H9 (cell line): ENCODE measurements around the gene PIP4K2A. TPM values are rescaled to one million over a fixed set of nuclear protein-coding genes. Genes with fewer than 3 reads are reported as not detected.

Source experiments
- DNase-seq: peaks from one replicate; pipeline ENCODE4 v3.0.0-alpha.2; 2017
- H2AFZ ChIP-seq: one replicate; pipeline ENCODE4 v1.6.1; 2013; ENCODE audit warnings: mild to moderate bottlenecking, low read length, control low read depth, moderate library complexity
- H2AK5ac ChIP-seq: 2 replicates; pipeline ENCODE4 v1.6.1; 2013; ENCODE audit warnings: low read length, control low read depth, mixed read lengths; ENCODE audit not compliant: insufficient read length
- H2BK120ac ChIP-seq: one replicate; pipeline ENCODE4 v1.6.1; 2013; ENCODE audit warnings: low read depth, mild to moderate bottlenecking, low read length, control low read depth, inconsistent platforms; ENCODE audit not compliant: poor library complexity, severe bottlenecking
- H2BK12ac ChIP-seq: 2 replicates; pipeline ENCODE4 v1.6.1; 2013; ENCODE audit warnings: low read length, control low read depth, mixed read lengths, low read depth; ENCODE audit not compliant: insufficient read length
- H2BK15ac ChIP-seq: 2 replicates; pipeline ENCODE4 v1.6.1; 2013; ENCODE audit warnings: low read depth, low read length, control low read depth
- H2BK20ac ChIP-seq: one replicate; pipeline ENCODE4 v1.6.1; 2013; ENCODE audit warnings: low read depth, mild to moderate bottlenecking, low read length, control low read depth, inconsistent platforms; ENCODE audit not compliant: poor library complexity, severe bottlenecking
- H2BK5ac ChIP-seq: 2 replicates; pipeline ENCODE4 v1.6.1; 2013; ENCODE audit warnings: low read length, control low read depth, mixed read lengths; ENCODE audit not compliant: insufficient read length
- H3K14ac ChIP-seq: 2 replicates; pipeline ENCODE4 v1.6.1; 2013; ENCODE audit warnings: low read length, control low read depth; ENCODE audit not compliant: insufficient read depth
- H3K18ac ChIP-seq: 2 replicates; pipeline ENCODE4 v1.6.1; 2013; ENCODE audit warnings: low read depth, mild to moderate bottlenecking, mixed read lengths, low read length, control low read depth; ENCODE audit not compliant: insufficient read length
- H3K23ac ChIP-seq: 2 replicates; pipeline ENCODE4 v1.6.1; 2013; ENCODE audit warnings: low read length, control low read depth, mixed read lengths, low read depth; ENCODE audit not compliant: insufficient read length
- H3K23me2 ChIP-seq: 2 replicates; pipeline ENCODE4 v1.6.1; 2013; ENCODE audit warnings: low read depth, mild to moderate bottlenecking, mixed read lengths, low read length, control low read depth; ENCODE audit not compliant: insufficient read length, poor library complexity, severe bottlenecking
- H3K27ac ChIP-seq: 2 replicates; pipeline ENCODE4 v1.5.1; 2013; ENCODE audit warnings: low read length, control low read depth, mixed read lengths, low read depth; ENCODE audit not compliant: insufficient read length
- H3K27me3 ChIP-seq: 2 replicates; pipeline ENCODE4 v1.6.1; 2013; ENCODE audit warnings: low read length, control low read depth, inconsistent platforms; ENCODE audit not compliant: insufficient read depth
- H3K4ac ChIP-seq: 2 replicates; pipeline ENCODE4 v1.6.1; 2013; ENCODE audit warnings: low read depth, mild to moderate bottlenecking, control low read depth, inconsistent platforms, low read length, moderate library complexity
- H3K4me1 ChIP-seq: 2 replicates; pipeline ENCODE4 v1.6.1; 2013; ENCODE audit warnings: low read length, control low read depth, inconsistent platforms; ENCODE audit not compliant: insufficient read depth
- H3K4me2 ChIP-seq: 2 replicates; pipeline ENCODE4 v1.6.1; 2013; ENCODE audit warnings: low read length, control low read depth, mixed read lengths; ENCODE audit not compliant: insufficient read length, insufficient read depth
- H3K56ac ChIP-seq: 2 replicates; pipeline ENCODE4 v1.6.1; 2013; ENCODE audit warnings: low read depth, mild to moderate bottlenecking, mixed read lengths, low read length, control low read depth; ENCODE audit not compliant: insufficient read length
- H3K79me1 ChIP-seq: 2 replicates; pipeline ENCODE4 v1.6.1; 2013; ENCODE audit warnings: low read depth, mild to moderate bottlenecking, moderate library complexity, low read length, control low read depth, inconsistent platforms; ENCODE audit not compliant: insufficient read depth, poor library complexity, severe bottlenecking
- H3K79me2 ChIP-seq: 2 replicates; pipeline ENCODE4 v1.6.1; 2013; ENCODE audit warnings: low read length, control low read depth, inconsistent platforms; ENCODE audit not compliant: insufficient read depth
- H3K9ac ChIP-seq: 2 replicates; pipeline ENCODE4 v1.6.1; 2013; ENCODE audit warnings: low read length, control low read depth, mixed read lengths; ENCODE audit not compliant: insufficient read length; ENCODE audit errors: extremely low read depth
- H3K9me3 ChIP-seq: one replicate; pipeline ENCODE4 v1.6.1; 2013; ENCODE audit warnings: low read depth, low read length, inconsistent platforms; ENCODE audit not compliant: control insufficient read depth
- H3T11ph ChIP-seq: one replicate; pipeline ENCODE4 v1.6.1; 2013; ENCODE audit warnings: mild to moderate bottlenecking, low read length, control low read depth, inconsistent platforms
- H4K20me1 ChIP-seq: one replicate; pipeline ENCODE4 v1.6.1; 2013; ENCODE audit not compliant: control insufficient read depth, insufficient read length, insufficient read depth
- H4K5ac ChIP-seq: 2 replicates; pipeline ENCODE4 v1.6.1; 2013; ENCODE audit warnings: low read depth, mild to moderate bottlenecking, mixed read lengths, low read length, control low read depth; ENCODE audit not compliant: insufficient read length
- H4K8ac ChIP-seq: replicated peaks from 2 replicates; pipeline ENCODE4 v1.6.1; 2013; ENCODE audit warnings: low read length, control low read depth, mixed read lengths, low read depth; ENCODE audit not compliant: insufficient read length
- H4K91ac ChIP-seq: 2 replicates; pipeline ENCODE4 v1.6.1; 2013; ENCODE audit warnings: low read depth, mild to moderate bottlenecking, moderate library complexity, mixed read lengths, low read length, control low read depth; ENCODE audit not compliant: insufficient read length
- H3K27ac Mint-ChIP-seq, 3 experiments: 2 replicates in 2 of 3; 3 replicates in 1 of 3; pipeline ENCODE4 v1.8.0; 2020 to 2021; ENCODE audit warnings: mixed read lengths in 3 of 3, mild to moderate bottlenecking in 1 of 3, moderate library complexity in 1 of 3
- H3K27me3 Mint-ChIP-seq: 2 replicates; pipeline ENCODE4 v1.8.0; 2021; ENCODE audit warnings: low read depth, mild to moderate bottlenecking, moderate library complexity, mixed read lengths
- H3K36me3 Mint-ChIP-seq, 3 experiments: 2 replicates in 2 of 3; 3 replicates in 1 of 3; pipeline ENCODE4 v1.8.0; 2020 to 2021; ENCODE audit warnings: low read depth in 3 of 3, mixed read lengths in 3 of 3; ENCODE audit not compliant: insufficient read depth in 1 of 3
- H3K4me1 Mint-ChIP-seq, 2 experiments: 2 replicates each; pipeline ENCODE4 v1.8.0; 2020; ENCODE audit warnings: mixed read lengths in 2 of 2
- H3K4me3 Mint-ChIP-seq, 2 experiments: 2 replicates in 1 of 2; 3 replicates in 1 of 2; pipeline ENCODE4 v1.8.0; 2020 to 2021; ENCODE audit warnings: mild to moderate bottlenecking in 2 of 2, mixed read lengths in 2 of 2, moderate library complexity in 1 of 2
- H3K9me3 Mint-ChIP-seq, 2 experiments: 2 replicates in 1 of 2; 3 replicates in 1 of 2; pipeline ENCODE4 v1.8.0; 2020; ENCODE audit warnings: mild to moderate bottlenecking in 2 of 2, mixed read lengths in 2 of 2, moderate library complexity in 1 of 2
- CTCF ChIP-seq: fragments of 200-600 bp; sonication (generic); conservative IDR thresholded peaks from 3 replicates; pipeline ENCODE4 v1.8.0; 2021; ENCODE audit warnings: antibody characterized with exemption, mild to moderate bottlenecking
- WGBS: extraction: QIAGEN DNeasy Blood & Tissue Kit; methylation state at CpG from one replicate; pipeline ENCODE4 v1.1.7; 2013; ENCODE audit warnings: missing lambda C conversion rate, low lambda C conversion rate, mixed read lengths; ENCODE audit not compliant: insufficient read length; ENCODE audit errors: extremely low coverage; 5-methylcytosine and 5-hydroxymethylcytosine counted together
- total RNA-seq: library from RNA; stranded (reverse); gene quantifications from 2 replicates; pipeline ENCODE4 v1.2.1, GENCODE V29; 2021

PIP4K2A gene
- total RNA-seq, 1 experiment from 2014 or later = 33.6 TPM

DNA sequence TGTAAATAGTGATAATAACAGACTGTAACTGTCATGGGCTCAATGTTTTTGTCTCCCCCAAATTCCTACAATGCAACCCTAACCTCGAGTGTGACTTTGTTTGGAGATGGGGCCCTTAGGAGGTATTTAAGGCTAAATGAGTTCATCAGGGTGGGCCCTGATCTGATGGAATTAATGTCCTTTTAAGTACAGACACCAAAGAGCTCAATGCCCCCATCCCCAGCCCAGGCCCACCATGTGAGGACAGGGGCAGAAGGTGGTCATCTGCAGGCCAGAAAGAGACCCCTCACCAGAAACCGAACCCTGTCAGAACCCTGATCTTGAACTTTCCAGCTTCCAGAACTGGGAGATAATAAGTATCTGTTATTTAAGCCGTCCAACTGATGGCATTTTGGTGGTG is 83.2 kb downstream of the PIP4K2A start:
- Mint-ChIP-seq H3K4me1 (peaks cover 38 to 39% of the 10 kb centered on the region in 2 experiments), H3K9me3 (no peaks in the 10 kb centered on the region; a peak in 1 of 5 replicates), H3K36me3 (no peaks in the 10 kb centered on the region; a peak in 1 of 7 replicates), H3K4me3 (no peak overlapping the region), H3K27ac (peak overlapping the region in 2 of 3 experiments; percentile 65 to 73; a peak in 4 of 7 replicates), H3K27me3 (no peaks in the 10 kb centered on the region)
- Histone ChIP-seq H4K91ac (no peak overlapping the region), H3K9me3 (no peaks in the 10 kb centered on the region), H3K27me3 (no peaks in the 10 kb centered on the region), H2BK20ac (no peak overlapping the region), H2BK120ac (no peak overlapping the region), H3K23ac (no peak overlapping the region), H3K9ac (no peak overlapping the region), H4K8ac (no peak overlapping the region), H2BK15ac (no peak overlapping the region), H3K79me1 (peaks cover 9% of the 10 kb centered on the region), H2AK5ac (no peak overlapping the region), H3K4ac (no peak overlapping the region), H2AFZ (no peak overlapping the region), H4K20me1 (no peaks in the 10 kb centered on the region), H3K4me2 (no peak overlapping the region), H3K79me2 (peaks cover 13% of the 10 kb centered on the region; the same call in 1 of the 2 replicates), H3T11ph (no peak overlapping the region), H4K5ac (no peak overlapping the region), H3K4me1 (peaks cover 10% of the 10 kb centered on the region; the same call in 1 of the 2 replicates), H3K27ac (no peak overlapping the region), H3K18ac (no peak overlapping the region), H2BK12ac (no peak overlapping the region), H3K56ac (no peak overlapping the region), H3K23me2 (no peaks in the 10 kb centered on the region), H3K14ac (no peak overlapping the region), H2BK5ac (no peak overlapping the region)
- WGBS = no CpG with 5 or more reads among the region's 3 CpGs
- DNase-seq = no peak
- TF ChIP-seq CTCF = no peak
